22Rv1 (cell line): ENCODE data around the gene IL3.

Source experiments
- CTCF ChIP-seq: fragments of 450-650 bp; IDR thresholded peaks from 2 replicates; pipeline ENCODE4 v1.5.1; 2017; ENCODE audit warnings: mild to moderate bottlenecking
- ZFX ChIP-seq: fragments of 450-650 bp; IDR thresholded peaks from 2 replicates; pipeline ENCODE4 v1.6.1; 2017; ENCODE audit warnings: antibody characterized with exemption, borderline replicate concordance

GRCh38 chr5:132067941-132068808 is 7.7 kb downstream of the IL3 start:
- TF ChIP-seq CTCF (no peak), ZFX (no peak)
